Measurements from ENCODE around the gene SARDH.

- TF ChIP-seq, protein P1, sequence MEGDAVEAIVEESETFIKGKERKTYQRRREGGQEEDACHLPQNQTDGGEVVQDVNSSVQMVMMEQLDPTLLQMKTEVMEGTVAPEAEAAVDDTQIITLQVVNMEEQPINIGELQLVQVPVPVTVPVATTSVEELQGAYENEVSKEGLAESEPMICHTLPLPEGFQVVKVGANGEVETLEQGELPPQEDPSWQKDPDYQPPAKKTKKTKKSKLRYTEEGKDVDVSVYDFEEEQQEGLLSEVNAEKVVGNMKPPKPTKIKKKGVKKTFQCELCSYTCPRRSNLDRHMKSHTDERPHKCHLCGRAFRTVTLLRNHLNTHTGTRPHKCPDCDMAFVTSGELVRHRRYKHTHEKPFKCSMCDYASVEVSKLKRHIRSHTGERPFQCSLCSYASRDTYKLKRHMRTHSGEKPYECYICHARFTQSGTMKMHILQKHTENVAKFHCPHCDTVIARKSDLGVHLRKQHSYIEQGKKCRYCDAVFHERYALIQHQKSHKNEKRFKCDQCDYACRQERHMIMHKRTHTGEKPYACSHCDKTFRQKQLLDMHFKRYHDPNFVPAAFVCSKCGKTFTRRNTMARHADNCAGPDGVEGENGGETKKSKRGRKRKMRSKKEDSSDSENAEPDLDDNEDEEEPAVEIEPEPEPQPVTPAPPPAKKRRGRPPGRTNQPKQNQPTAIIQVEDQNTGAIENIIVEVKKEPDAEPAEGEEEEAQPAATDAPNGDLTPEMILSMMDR (IDR thresholded peaks at IDR 0.05; ENCODE audit: control extremely low read depth in 1 of 3, insufficient read depth in 1 of 3, low read depth in 1 of 3, low read length in 3 of 3): no peak
- TF ChIP-seq CEBPB (IDR thresholded peaks at IDR 0.05; ENCODE audit: low read depth, low read length) (no peak), CHD7 (IDR thresholded peaks at IDR 0.05; ENCODE audit: insufficient replicate concordance, low read length) (no peak), JUN (IDR thresholded peaks at IDR 0.05; ENCODE audit: low read depth, low read length) (no peak), JUND (IDR thresholded peaks at IDR 0.05; ENCODE audit: low read length) (no peak), POLR2AphosphoS5 (IDR thresholded peaks at IDR 0.05; ENCODE audit: low read depth, low read length) (no peak), POLR2A (IDR thresholded peaks at IDR 0.05; ENCODE audit: control extremely low read depth in 1 of 2, low read depth in 2 of 2, low read length in 2 of 2) (no peak), EZH2 (IDR thresholded peaks at IDR 0.05; ENCODE audit: low read depth, low read length, severe bottlenecking) (no peak), CBX5 (IDR thresholded peaks at IDR 0.05; ENCODE audit: low read depth, low read length) (no peak), SP4 (IDR thresholded peaks at IDR 0.05; ENCODE audit: low read length) (no peak), CREB1 (IDR thresholded peaks at IDR 0.05) (no peak), SP1 (IDR thresholded peaks at IDR 0.05; ENCODE audit: low read depth, low read length) (no peak), CHD2 (IDR thresholded peaks at IDR 0.05; ENCODE audit: low read length) (no peak)
Measured at GRCh38 chr9:133714606-133715294, 23.4 kb downstream of the SARDH start.
